Activated T-helper 1 cell treated with anti-CD3 and anti-CD28 coated beads, Interleukin-2, amount 50 U/mL, for 16 hours (primary cell): ENCODE results near the gene HEMGN.

Experiments used
- DNase-seq, 2 donors: peaks; one replicate each; pipeline ENCODE4 v3.0.0-alpha.2; 2020; ENCODE audit warnings: low read depth in 1 of 2, low spot score in 1 of 2

The HEMGN gene

DNA sequence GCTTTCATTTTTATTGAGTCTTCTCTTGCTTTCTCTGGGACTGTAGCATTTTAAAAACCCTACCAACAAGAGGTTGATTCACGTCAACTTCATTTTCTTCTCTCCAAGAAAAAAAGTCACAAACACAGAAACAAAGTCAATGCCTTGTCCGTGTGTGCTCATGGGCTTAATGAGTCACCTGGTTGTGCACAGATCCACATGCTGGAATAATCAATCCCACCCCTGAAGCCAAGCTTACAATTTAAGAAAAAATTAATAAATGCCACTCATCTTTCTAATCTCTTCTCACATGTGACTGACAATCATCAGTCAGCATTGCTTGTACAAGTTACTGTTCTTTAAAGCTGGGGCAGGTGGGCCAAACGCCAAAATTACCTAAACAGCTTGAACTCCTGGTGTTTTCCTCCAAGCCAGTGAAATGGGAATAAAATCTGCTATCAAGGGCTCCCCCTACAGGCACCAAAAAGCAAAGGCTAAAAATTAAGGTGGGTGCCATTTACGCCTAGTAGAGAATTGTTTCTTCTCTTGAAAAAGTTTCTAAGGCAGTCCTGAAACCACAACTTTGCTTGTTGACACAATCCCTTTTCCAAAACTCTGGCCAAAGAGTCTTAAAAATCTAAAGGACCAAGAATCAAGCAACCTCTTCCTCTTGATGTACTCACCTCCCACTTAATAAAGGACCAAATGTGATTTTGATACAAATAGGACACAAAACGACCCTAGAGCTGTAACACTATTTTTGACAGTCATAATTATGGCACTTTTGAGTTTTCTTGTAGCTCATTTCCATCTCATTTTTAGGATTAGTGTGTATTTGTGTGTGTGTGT, 37.0 kb downstream of the HEMGN start:
- DNase-seq: no peak

DNA sequence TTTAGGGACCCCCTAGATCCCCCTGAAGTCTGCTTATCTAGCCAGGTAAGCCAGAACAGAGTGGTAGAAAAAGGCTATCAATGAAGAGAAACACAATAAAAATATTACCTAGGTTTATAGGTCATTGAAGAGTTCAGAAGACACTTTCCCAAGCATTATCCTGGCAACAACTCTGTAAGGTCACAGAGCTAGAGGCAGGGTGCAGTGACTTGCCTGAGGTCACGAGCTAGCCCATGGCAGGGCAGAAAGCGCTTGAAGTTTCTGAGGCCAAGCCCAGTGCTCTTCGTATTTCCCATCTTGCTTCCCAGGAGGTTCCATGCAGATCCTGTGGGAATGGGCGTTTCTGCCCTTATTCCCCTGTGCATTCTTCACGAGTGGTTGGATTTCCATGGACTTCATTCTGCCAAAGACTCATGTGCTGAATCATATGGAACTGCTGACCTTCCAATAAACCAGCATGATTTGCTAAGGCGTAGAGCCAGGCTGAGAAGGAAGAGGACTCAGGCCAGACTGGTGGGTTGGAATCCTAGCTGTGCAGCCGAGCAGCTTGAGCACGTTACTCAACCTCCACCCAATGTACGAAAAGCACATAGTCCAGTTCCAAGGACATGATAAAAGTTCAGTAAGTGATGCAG, 37.8 kb downstream of the HEMGN start:
- DNase-seq: no peak

GRCh38 chr9:97895695-97896332, 42.2 kb downstream of the HEMGN start:
- DNase-seq: no peak

DNA sequence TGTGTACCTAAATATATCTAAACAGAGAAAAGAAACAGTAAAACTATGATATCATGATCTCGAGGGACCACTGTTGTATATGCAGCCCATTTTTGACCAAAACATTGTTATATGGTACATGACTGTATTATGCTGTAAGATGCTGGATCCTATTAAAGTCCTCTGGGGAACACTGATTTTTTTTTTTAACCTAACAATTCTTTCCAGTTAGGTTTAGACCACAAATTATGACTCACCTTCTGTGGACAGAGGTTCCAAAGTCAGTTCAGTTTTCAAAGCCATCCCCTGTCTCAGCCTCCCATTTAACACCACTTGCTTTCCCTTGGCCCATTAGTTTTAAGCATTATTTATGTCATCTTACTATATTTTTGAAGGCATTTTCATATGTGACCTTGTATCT, 42.8 kb downstream of the HEMGN start:
- DNase-seq: no peak

DNA sequence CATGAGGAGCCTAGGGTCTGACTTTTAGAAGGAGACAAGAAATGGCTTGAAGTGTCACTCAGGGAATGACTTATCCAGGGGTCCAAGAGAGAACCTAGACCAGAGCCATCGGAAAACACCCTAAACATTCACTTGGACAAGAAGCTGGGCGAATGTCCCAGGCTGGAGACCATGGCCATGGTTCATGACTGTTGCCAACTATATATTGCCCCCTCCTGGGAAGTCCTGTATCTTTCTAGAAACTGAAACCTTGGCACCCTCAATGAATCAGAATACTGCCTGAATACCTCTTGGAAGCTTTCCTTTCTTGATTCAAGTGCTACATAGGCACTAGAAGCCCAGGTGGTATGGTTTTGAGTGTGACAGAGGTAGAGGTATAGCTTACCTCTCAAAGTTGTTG, 45.6 kb downstream of the HEMGN start:
- no peak for DNase-seq

GRCh38 chr9:97891736-97892135, 46.2 kb downstream of the HEMGN start:
- DNase-seq: no peak

DNA sequence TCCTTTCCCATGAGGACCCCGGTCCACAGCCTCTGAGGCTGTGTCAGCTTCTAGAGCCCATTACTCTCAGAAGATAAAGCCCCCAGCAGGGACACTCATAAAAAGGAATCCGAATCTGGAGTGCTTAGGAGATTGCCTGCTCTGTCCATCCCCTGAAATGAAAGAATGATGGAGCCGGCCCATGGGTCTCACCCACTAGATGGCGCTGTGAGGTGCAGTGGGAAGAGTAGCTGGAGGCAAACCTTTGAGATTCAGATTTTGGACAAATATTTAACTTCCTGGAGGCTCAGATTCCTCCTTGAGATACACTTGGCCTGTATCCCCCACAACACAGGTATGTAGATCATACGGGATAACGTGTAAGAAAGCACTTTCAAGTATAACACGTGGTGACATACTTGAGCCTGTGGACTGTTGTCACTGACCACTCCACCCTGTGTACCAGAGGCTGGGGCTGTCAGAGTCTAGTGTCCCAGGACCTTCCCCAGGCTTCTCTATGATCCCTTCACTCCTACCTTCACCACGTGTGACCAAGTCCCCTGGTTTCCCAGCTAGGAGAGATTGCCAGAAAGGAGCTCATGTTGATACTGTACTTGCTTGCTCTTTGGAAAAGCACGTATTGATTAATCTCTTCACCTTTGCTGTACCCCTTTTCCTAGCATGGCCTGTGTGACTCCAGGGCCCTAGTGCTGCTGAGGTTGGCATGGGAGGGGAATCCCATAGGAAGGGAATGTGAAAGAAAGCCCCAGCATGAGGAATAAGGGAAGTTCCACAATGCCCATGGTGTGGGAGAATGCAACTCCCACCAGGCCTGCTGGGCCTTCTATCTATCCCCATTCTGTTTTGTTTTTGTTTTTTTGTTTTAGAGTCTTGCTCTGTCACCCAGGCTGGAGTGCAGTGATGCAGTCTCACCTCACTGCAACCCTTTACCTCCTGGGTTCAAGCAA, 47.8 kb downstream of the HEMGN start:
- DNase-seq: peak; percentile 27 to 50

- no peak for DNase-seq
Observed at GRCh38 chr9:97880336-97880735, 57.6 kb downstream of the HEMGN start.
